ENCODE data around the gene PLPPR2.
"Not testable (repeated sequence)": the region's sequence is repeated elsewhere in the genome, so short reads cannot be mapped to it uniquely, and the experiment has no call there.

Gene PLPPR2

GRCh38 chr19:11390933-11391680 is 35.9 kb downstream of the PLPPR2 start:
- in situ Hi-C loops (cut with HindIII; ENCODE audit: low sequenced_read_pairs) = no loop called here

- in situ Hi-C loops (cut with HindIII; ENCODE audit: low sequenced_read_pairs) = no loop called here
These were observed 41.9 kb downstream of the PLPPR2 start for GRCh38 chr19:11397089-11397610.

GRCh38 chr19:11399667-11400066 is 44.4 kb downstream of the PLPPR2 start:
- in situ Hi-C loops (cut with HindIII; ENCODE audit: low sequenced_read_pairs) = no loop called here

GRCh38 chr19:11400798-11401197 is 45.6 kb downstream of the PLPPR2 start:
- in situ Hi-C loops (cut with HindIII; ENCODE audit: low sequenced_read_pairs) = no loop called here

GRCh38 chr19:11401808-11402543 is 46.7 kb downstream of the PLPPR2 start:
- in situ Hi-C loops (cut with HindIII; ENCODE audit: low sequenced_read_pairs) = no loop called here

GRCh38 chr19:11404588-11405222 is 49.5 kb downstream of the PLPPR2 start:
- in situ Hi-C loops (cut with HindIII; ENCODE audit: low sequenced_read_pairs) = no loop called here

- in situ Hi-C loops (cut with HindIII; ENCODE audit: low sequenced_read_pairs) = no loop called here
These were observed 50.8 kb downstream of the PLPPR2 start for GRCh38 chr19:11405846-11406643.

GRCh38 chr19:11406703-11407236 is 51.5 kb downstream of the PLPPR2 start:
- in situ Hi-C loops (cut with HindIII; ENCODE audit: low sequenced_read_pairs) = not testable (repeated sequence)

- in situ Hi-C loops (cut with HindIII; ENCODE audit: low sequenced_read_pairs) = no loop called here
These were observed 53.4 kb downstream of the PLPPR2 start for GRCh38 chr19:11408591-11408990.

- in situ Hi-C loops (cut with HindIII; ENCODE audit: low sequenced_read_pairs) = no loop called here
These were observed 55.5 kb downstream of the PLPPR2 start for GRCh38 chr19:11410682-11411081.

- in situ Hi-C loops (cut with HindIII; ENCODE audit: low sequenced_read_pairs) = no loop called here
These were observed 59.3 kb downstream of the PLPPR2 start for GRCh38 chr19:11414544-11414943.
